HEK293 (cell line): Measurements from ENCODE around the gene CHMP4B.

Experiments
- BCL11A ChIP-seq: fragments of 450-650 bp; formaldehyde crosslinking; IDR thresholded peaks from 2 replicates; pipeline ENCODE4 v1.5.1; 2016; ENCODE audit warnings: low read depth, missing biosample characterization, missing genetic modification characterization
- CTCF ChIP-seq: fragments of 450-650 bp; formaldehyde crosslinking; IDR thresholded peaks from 2 replicates; pipeline ENCODE4 v1.5.1; 2016; ENCODE audit warnings: missing biosample characterization, missing genetic modification characterization
- KLF7 ChIP-seq: fragments of 450-650 bp; formaldehyde crosslinking; IDR thresholded peaks from 2 replicates; pipeline ENCODE4 v1.5.1; 2016; ENCODE audit warnings: missing biosample characterization, missing genetic modification characterization, borderline replicate concordance
- PATZ1 ChIP-seq: fragments of 450-650 bp; formaldehyde crosslinking; IDR thresholded peaks from 2 replicates; pipeline ENCODE4 v1.5.1; 2016; ENCODE audit warnings: missing biosample characterization, missing genetic modification characterization
- SP2 ChIP-seq: fragments of 450-650 bp; formaldehyde crosslinking; IDR thresholded peaks from 2 replicates; pipeline ENCODE4 v1.5.1; 2016; ENCODE audit warnings: missing biosample characterization, missing genetic modification characterization
- SP7 ChIP-seq: fragments of 450-650 bp; formaldehyde crosslinking; IDR thresholded peaks from 2 replicates; pipeline ENCODE4 v1.5.1; 2016; ENCODE audit warnings: missing biosample characterization, missing genetic modification characterization
- ZBTB17 ChIP-seq: fragments of 450-650 bp; formaldehyde crosslinking; IDR thresholded peaks from 2 replicates; pipeline ENCODE4 v1.5.1; 2016; ENCODE audit warnings: missing biosample characterization, missing genetic modification characterization
- ZNF112 ChIP-seq: fragments of 450-650 bp; formaldehyde crosslinking; IDR thresholded peaks from 2 replicates; pipeline ENCODE4 v1.5.0; 2017; ENCODE audit warnings: missing biosample characterization, missing genetic modification characterization
- ZNF2 ChIP-seq: fragments of 450-650 bp; formaldehyde crosslinking; IDR thresholded peaks from 2 replicates; pipeline ENCODE4 v1.5.1; 2016; ENCODE audit warnings: missing biosample characterization, missing genetic modification characterization
- ZNF324 ChIP-seq: fragments of 450-650 bp; formaldehyde crosslinking; IDR thresholded peaks from 2 replicates; pipeline ENCODE4 v1.5.1; 2016; ENCODE audit warnings: missing biosample characterization, missing genetic modification characterization
- ZNF580 ChIP-seq: fragments of 450-650 bp; formaldehyde crosslinking; IDR thresholded peaks from 2 replicates; pipeline ENCODE4 v1.5.1; 2016; ENCODE audit warnings: missing biosample characterization, missing genetic modification characterization

- TF ChIP-seq ZNF112 (tag by site-specific recombination) (no peak), ZNF2 (tag by site-specific recombination) (no peak), ZBTB17 (tag by site-specific recombination) (no peak), CTCF (no peak), PATZ1 (tag by site-specific recombination) (no peak), ZNF580 (tag by site-specific recombination) (no peak), SP7 (tag by site-specific recombination) (no peak), ZNF324 (no peak), BCL11A (tag by site-specific recombination) (no peak), SP2 (no peak), KLF7 (tag by site-specific recombination) (no peak)
These were observed 37.6 kb upstream of the CHMP4B start for GRCh38 chr20:33773412-33774089.
